T-helper 1 cell treated with Interleukin-12 subunit alpha and Interleukin-12 subunit beta and Interleukin-4 antibody, amounts not matched to agents 30 μg/mL and 1 μg/mL, for 36 hours (primary cell): Measurements from ENCODE around the gene THAP5.

ENCODE experiments used
- H3K27ac Mint-ChIP-seq: one replicate; pipeline ENCODE4 v1.8.0; 2021; ENCODE audit warnings: mild to moderate bottlenecking, mixed read lengths
- H3K27me3 Mint-ChIP-seq: one replicate; pipeline ENCODE4 v1.8.0; 2021; ENCODE audit warnings: low read depth, mixed read lengths
- H3K36me3 Mint-ChIP-seq: one replicate; pipeline ENCODE4 v1.8.0; 2021; ENCODE audit warnings: low read depth, mixed read lengths
- H3K4me1 Mint-ChIP-seq: one replicate; pipeline ENCODE4 v1.8.0; 2021; ENCODE audit warnings: low read depth, mixed read lengths
- H3K4me3 Mint-ChIP-seq: one replicate; pipeline ENCODE4 v1.8.0; 2021; ENCODE audit warnings: mild to moderate bottlenecking, moderate library complexity, mixed read lengths
- H3K9me3 Mint-ChIP-seq: one replicate; pipeline ENCODE4 v1.8.0; 2021; ENCODE audit warnings: mixed read lengths

The THAP5 gene

DNA sequence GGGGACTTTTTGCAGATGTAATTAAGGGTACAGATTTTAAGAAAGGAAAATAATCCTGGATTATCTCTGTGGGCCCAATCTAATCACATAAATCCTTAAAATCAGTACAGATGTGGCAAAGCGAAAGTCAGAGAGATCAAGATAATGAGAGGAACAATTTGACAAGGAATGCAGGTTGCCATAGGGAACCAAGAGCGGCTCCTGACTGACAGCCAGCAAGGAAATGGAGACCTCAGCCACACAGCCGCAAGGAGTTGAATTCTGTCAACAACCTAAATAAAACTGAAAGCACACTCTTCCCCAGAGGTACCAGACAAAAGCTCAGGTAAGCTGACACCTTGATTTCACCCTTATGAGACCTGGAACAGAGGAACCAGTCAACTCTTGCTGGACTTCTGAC is 40.2 kb downstream of the THAP5 start:
- Mint-ChIP-seq H3K27me3 (peaks cover 9% of the 10 kb centered on the region), H3K4me3 (no peak overlapping the region), H3K9me3 (no peaks in the 10 kb centered on the region), H3K27ac (no peak overlapping the region), H3K4me1 (peaks cover 4% of the 10 kb centered on the region), H3K36me3 (no peaks in the 10 kb centered on the region)

GRCh38 chr7:108528183-108528712 is 41.3 kb downstream of the THAP5 start:
- Mint-ChIP-seq H3K27me3 (peaks cover 9% of the 10 kb centered on the region), H3K4me1 (peaks cover 14% of the 10 kb centered on the region), H3K9me3 (no peaks in the 10 kb centered on the region), H3K27ac (no peak overlapping the region), H3K36me3 (no peaks in the 10 kb centered on the region), H3K4me3 (peak overlapping the region; percentile 28)

GRCh38 chr7:108526768-108527017 is 42.8 kb downstream of the THAP5 start:
- peak overlapping the region; percentile 94 for H3K4me3 Mint-ChIP-seq
- peaks cover 5% of the 10 kb centered on the region for H3K27me3 Mint-ChIP-seq
- H3K9me3 Mint-ChIP-seq = no peaks in the 10 kb centered on the region
- peaks cover 19% of the 10 kb centered on the region for H3K4me1 Mint-ChIP-seq
- peak overlapping the region; percentile 99 for H3K27ac Mint-ChIP-seq
- H3K36me3 Mint-ChIP-seq = no peaks in the 10 kb centered on the region

- Mint-ChIP-seq H3K9me3 (no peaks in the 10 kb centered on the region), H3K4me1 (peaks cover 23% of the 10 kb centered on the region), H3K36me3 (peaks cover 3% of the 10 kb centered on the region), H3K27me3 (peaks cover 5% of the 10 kb centered on the region), H3K27ac (peak within 1 kb of the TSS; percentile 99), H3K4me3 (peak within 1 kb of the TSS; percentile 94)
Measured at GRCh38 chr7:108525985-108526767, 43.3 kb downstream of the THAP5 start, which contains the start of gene PNPLA8. Gene PNPLA8, minus strand, starts transcription at chr7:108526135. Its CDS starts 10,644 bp downstream, at chr7:108515491.

- Mint-ChIP-seq H3K27me3 (peaks cover 3% of the 10 kb centered on the region), H3K4me3 (peak overlapping the region; percentile 94), H3K4me1 (peaks cover 26% of the 10 kb centered on the region), H3K27ac (peak overlapping the region; percentile 99), H3K36me3 (peaks cover 4% of the 10 kb centered on the region), H3K9me3 (no peaks in the 10 kb centered on the region)
Measured at GRCh38 chr7:108525327-108525984, 44.0 kb downstream of the THAP5 start.

- peaks cover 38% of the 10 kb centered on the region for H3K4me1 Mint-ChIP-seq
- no peak overlapping the region for H3K27ac Mint-ChIP-seq
- no peaks in the 10 kb centered on the region for H3K9me3 Mint-ChIP-seq
- H3K27me3 Mint-ChIP-seq = no peaks in the 10 kb centered on the region
- H3K36me3 Mint-ChIP-seq = peaks cover 23% of the 10 kb centered on the region
- peak overlapping the region; percentile 8 for H3K4me3 Mint-ChIP-seq
Measured at GRCh38 chr7:108522780-108523179, 46.7 kb downstream of the THAP5 start.

DNA sequence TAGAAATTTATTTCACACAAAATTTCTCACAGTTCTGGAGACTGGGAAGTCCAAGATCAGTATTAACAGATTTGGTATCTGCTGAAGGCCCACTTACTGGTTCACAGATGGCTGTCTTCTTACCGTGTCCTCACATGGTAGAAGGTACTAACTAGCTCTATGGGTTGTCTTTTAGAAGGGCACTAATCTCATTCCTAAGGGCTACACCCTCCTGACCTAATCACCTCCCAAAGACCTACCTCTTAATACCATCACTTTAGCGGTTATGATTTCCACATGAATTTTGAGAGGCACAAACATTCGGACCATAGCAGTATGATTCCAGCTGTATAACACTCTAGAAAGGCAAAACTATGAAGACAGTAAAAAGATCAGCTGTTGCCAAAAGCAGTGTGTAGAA is 51.6 kb downstream of the THAP5 start:
- H3K9me3 Mint-ChIP-seq = no peaks in the 10 kb centered on the region
- no peak overlapping the region for H3K27ac Mint-ChIP-seq
- peaks cover 23% of the 10 kb centered on the region for H3K4me1 Mint-ChIP-seq

DNA sequence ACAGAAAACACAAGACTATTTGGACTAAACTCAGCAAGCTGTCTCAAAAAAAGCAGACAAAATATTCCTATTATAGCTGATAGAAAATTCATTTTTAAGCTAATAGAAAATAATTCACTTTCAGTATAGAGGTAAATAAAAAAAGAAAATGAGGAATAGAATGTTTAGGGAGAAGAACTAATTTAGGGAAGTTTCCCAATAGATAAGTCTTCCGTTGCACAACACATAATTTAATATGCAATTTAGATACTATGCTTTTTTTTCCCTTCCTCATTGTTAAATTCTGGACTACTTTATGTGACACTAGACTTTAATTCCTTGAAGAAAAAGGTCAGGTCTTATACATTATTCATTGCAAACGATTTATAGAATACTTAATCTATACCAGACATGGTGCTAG is 53.9 kb downstream of the THAP5 start:
- Mint-ChIP-seq H3K9me3 (no peaks in the 10 kb centered on the region), H3K4me1 (peaks cover 12% of the 10 kb centered on the region), H3K27ac (no peak overlapping the region), H3K27me3 (no peaks in the 10 kb centered on the region), H3K4me3 (no peak overlapping the region), H3K36me3 (peaks cover 43% of the 10 kb centered on the region)

More for the DNA sequence above, 51.6 kb downstream of the THAP5 start:
- H3K36me3 Mint-ChIP-seq = peaks cover 36% of the 10 kb centered on the region
- no peaks in the 10 kb centered on the region for H3K27me3 Mint-ChIP-seq
- no peak overlapping the region for H3K4me3 Mint-ChIP-seq

DNA sequence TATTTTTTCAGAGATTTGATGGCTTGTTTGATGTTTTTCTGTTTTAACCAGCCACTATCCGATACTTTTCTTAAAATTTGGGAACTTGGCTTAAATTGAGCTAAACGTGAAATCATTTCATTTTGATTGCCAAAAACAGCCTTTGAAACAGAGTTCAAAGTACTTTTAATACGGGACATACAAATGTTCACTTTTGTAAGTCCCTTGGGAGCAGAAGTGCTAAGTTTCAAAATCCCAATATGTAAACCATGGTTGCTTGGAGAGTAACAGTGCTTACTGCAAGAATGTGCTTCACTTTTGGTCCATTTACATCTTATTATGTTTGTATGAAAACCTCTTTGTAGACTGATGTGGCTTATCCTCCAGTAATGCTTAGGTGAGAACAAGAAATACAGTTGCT is 54.5 kb downstream of the THAP5 start:
- H3K4me3 Mint-ChIP-seq = no peak overlapping the region
- peaks cover 9% of the 10 kb centered on the region for H3K4me1 Mint-ChIP-seq
- H3K36me3 Mint-ChIP-seq = peaks cover 46% of the 10 kb centered on the region
- H3K27ac Mint-ChIP-seq = no peak overlapping the region
- H3K27me3 Mint-ChIP-seq = no peaks in the 10 kb centered on the region
- H3K9me3 Mint-ChIP-seq = no peaks in the 10 kb centered on the region
